GM12875 (cell line): ENCODE results near the gene USP40.

ENCODE experiments used
- H3K4me3 ChIP-seq: one replicate; pipeline ENCODE4 v1.5.1; 2011; ENCODE audit warnings: low read depth, low read length, control low read depth
- TF ChIP-seq, protein P1 (sequence below): IDR thresholded peaks from 2 replicates; pipeline ENCODE4 v1.5.1; 2011; ENCODE audit warnings: low read depth, mild to moderate bottlenecking, control low read depth, inconsistent platforms, low read length, moderate library complexity, borderline replicate concordance; ENCODE audit not compliant: insufficient read depth

Gene USP40

GRCh38 chr2:233532971-233533370 is 33.6 kb downstream of the USP40 start:
- no peak overlapping the region for H3K4me3 ChIP-seq
- TF ChIP-seq, protein P1, sequence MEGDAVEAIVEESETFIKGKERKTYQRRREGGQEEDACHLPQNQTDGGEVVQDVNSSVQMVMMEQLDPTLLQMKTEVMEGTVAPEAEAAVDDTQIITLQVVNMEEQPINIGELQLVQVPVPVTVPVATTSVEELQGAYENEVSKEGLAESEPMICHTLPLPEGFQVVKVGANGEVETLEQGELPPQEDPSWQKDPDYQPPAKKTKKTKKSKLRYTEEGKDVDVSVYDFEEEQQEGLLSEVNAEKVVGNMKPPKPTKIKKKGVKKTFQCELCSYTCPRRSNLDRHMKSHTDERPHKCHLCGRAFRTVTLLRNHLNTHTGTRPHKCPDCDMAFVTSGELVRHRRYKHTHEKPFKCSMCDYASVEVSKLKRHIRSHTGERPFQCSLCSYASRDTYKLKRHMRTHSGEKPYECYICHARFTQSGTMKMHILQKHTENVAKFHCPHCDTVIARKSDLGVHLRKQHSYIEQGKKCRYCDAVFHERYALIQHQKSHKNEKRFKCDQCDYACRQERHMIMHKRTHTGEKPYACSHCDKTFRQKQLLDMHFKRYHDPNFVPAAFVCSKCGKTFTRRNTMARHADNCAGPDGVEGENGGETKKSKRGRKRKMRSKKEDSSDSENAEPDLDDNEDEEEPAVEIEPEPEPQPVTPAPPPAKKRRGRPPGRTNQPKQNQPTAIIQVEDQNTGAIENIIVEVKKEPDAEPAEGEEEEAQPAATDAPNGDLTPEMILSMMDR = no peak

- TF ChIP-seq, protein P1 = no peak
- no peak overlapping the region for H3K4me3 ChIP-seq
These were observed 34.6 kb downstream of the USP40 start for GRCh38 chr2:233531955-233532354.

- no peak overlapping the region for H3K4me3 ChIP-seq
These were observed 36.2 kb downstream of the USP40 start for GRCh38 chr2:233530381-233530780.

DNA sequence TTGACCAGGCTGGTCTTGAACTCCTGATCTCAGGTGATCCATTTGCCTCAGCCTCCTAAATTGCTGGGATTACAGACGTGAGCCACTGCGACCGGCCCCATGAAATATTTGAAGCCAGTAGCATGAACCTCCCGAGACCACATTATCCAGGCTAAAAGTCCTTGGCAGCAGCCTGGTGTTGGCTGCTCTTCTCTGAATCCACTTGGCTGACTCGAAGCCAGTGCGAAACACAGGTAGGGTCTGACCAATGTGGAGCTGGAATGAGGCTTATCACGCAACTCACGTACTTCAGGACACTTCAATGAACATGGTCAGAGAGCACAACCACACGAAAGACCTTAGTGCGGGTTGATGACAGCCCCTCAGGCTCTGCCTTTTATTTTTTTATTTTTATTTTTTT is 38.4 kb downstream of the USP40 start:
- TF ChIP-seq, protein P1 = no peak
- no peak overlapping the region for H3K4me3 ChIP-seq

More at GRCh38 chr2:233530381-233530780, 36.2 kb downstream of the USP40 start:
- TF ChIP-seq, protein P1 = no peak

DNA sequence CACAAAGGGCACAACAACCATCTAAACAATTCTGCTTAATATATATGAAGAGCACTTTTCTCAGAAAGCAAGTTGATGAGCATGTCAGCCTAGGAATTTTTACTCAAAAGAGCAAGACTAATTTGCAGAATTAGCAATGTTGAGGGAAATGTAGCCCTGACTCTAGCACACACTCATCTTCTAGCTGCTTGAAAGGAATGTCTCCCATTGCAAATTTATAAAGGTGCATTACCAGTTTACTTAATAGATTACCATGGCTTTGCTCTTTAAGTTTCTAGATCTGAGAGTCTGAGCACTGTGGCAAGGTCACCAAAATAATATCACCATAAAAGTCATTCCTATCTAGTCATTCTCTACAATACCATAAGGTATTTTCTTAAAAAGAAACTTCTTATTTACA is 40.8 kb downstream of the USP40 start:
- H3K4me3 ChIP-seq = no peak overlapping the region
- TF ChIP-seq, protein P1 = no peak

GRCh38 chr2:233519787-233520611 is 46.6 kb downstream of the USP40 start:
- H3K4me3 ChIP-seq = no peak overlapping the region
- TF ChIP-seq, protein P1 = no peak

DNA sequence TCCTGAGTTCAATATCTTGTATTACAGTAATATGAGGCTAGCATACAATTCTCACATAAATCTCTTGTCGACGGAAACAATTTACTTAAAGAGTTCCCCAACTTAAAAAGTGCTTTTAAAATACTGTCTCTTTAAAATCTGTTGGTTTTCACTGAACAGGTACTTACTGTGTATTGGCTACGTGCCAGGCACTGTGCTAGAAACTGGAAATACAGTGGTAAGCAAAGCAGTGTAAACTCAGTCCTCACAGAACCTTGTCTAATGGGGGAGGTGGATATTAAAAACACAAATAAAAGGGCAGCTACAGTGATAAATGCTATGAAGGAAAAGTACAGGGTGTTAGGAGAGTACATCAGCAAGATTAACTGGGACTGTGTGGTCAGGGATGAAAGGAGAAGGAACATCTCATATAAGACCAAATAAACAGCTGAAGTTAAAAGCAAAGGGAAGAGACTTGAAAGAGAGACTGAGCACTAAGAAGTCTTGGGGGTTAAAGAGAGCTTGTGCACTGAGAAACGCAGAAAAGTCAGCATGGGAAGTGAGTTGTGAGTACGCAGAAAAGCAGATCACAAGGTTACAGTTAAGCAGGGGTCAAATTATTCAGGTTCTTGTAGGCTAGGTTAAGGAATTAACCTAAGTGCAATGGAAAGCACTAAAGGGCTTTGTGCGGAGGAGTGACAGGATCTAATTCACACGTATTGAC is 52.5 kb downstream of the USP40 start:
- H3K4me3 ChIP-seq = no peak overlapping the region
- TF ChIP-seq, protein P1 = no peak
